NCI-H510A (cell line): ENCODE results near the gene SLC4A7.

Experiments
- DNase-seq: peaks from one replicate; lab custom pipeline; 2025; lab: John Stamatoyannopoulos, UW

SLC4A7 gene

DNA sequence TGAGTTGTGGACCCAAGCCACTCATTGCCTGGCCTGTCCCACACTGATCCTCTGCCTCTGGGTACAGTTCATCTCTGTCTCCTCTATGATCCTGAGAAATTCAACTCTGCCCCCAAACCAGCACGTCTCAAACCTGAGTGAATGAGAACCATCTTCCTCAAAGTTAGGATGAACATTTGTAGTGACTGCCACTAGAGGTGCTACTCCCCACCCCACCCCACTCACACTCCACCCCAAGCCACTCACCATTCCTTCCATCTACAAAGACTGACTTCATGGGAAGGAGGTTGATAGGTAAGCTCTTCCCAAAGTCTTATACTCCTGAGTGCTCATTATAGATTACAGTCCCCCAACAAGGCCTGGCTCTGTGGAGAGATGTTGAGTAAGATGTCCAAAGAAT, 158.8 kb downstream of the SLC4A7 start:
- DNase-seq: no peak

GRCh38 chr3:27324686-27325085, 159.5 kb downstream of the SLC4A7 start:
- DNase-seq: no peak

DNA sequence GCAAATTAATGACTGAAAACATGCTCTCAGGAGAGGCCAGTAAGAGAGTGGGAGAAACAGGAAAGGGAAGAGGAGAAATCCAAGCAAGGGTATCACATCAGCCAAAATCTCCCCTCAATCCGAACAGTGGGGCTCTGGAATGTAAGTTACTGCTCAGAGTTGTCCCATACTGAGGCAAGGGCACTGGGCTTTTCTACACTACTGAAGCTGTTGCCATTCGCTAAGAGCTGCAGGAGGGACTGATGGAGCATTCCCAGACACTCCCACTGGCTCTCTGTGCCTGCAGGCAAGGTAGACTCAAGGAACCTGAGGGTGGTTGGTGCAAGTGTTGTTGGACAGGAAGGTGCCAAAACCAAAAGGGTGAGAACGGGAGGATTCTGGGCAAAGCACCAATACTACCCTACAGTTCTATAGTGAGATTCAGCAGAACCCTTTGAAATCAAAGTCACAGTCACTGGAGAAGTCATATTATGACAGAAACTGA, 161.1 kb downstream of the SLC4A7 start:
- DNase-seq: no peak
